KOPT-K1 (cell line): ENCODE measurements around the gene INSRR.

Experiments used
- H3K27ac ChIP-seq: fragments of 200-600 bp; sonication (generic); 2 replicates; pipeline ENCODE4 v1.5.1; 2016; ENCODE audit warnings: antibody characterized with exemption, mild to moderate bottlenecking, low read depth, low read length; ENCODE audit not compliant: poor library complexity, severe bottlenecking
- H3K36me3 ChIP-seq: fragments of 200-600 bp; sonication (generic); 2 replicates; pipeline ENCODE4 v1.5.1; 2017; ENCODE audit warnings: antibody characterized with exemption, mild to moderate bottlenecking, low read length, moderate library complexity; ENCODE audit not compliant: insufficient read depth
- H3K9me3 ChIP-seq: fragments of 200-600 bp; sonication (generic); 2 replicates; pipeline ENCODE4 v1.5.1; 2017; ENCODE audit warnings: antibody characterized with exemption, low read length, mild to moderate bottlenecking; ENCODE audit not compliant: insufficient read depth, poor library complexity, severe bottlenecking

Gene INSRR

GRCh38 chr1:156840186-156840897 lies 18.6 kb downstream of the INSRR start:
- Histone ChIP-seq H3K36me3 (no peaks in the 10 kb centered on the region), H3K9me3 (no peaks in the 10 kb centered on the region), H3K27ac (no peak overlapping the region)

GRCh38 chr1:156839426-156840109 lies 19.3 kb downstream of the INSRR start:
- no peaks in the 10 kb centered on the region for H3K36me3 ChIP-seq
- no peaks in the 10 kb centered on the region for H3K9me3 ChIP-seq
- no peak overlapping the region for H3K27ac ChIP-seq

GRCh38 chr1:156838972-156839371 lies 19.9 kb downstream of the INSRR start:
- no peaks in the 10 kb centered on the region for H3K9me3 ChIP-seq
- H3K27ac ChIP-seq: no peak overlapping the region
- no peaks in the 10 kb centered on the region for H3K36me3 ChIP-seq

GRCh38 chr1:156836892-156837291 lies 22.0 kb downstream of the INSRR start:
- Histone ChIP-seq H3K9me3 (no peaks in the 10 kb centered on the region), H3K27ac (no peak overlapping the region), H3K36me3 (no peaks in the 10 kb centered on the region)

- no peak overlapping the region for H3K27ac ChIP-seq
- H3K9me3 ChIP-seq: no peaks in the 10 kb centered on the region
- no peaks in the 10 kb centered on the region for H3K36me3 ChIP-seq
Observed at GRCh38 chr1:156836041-156836654, 22.8 kb downstream of the INSRR start.

GRCh38 chr1:156834322-156834721 lies 24.6 kb downstream of the INSRR start:
- Histone ChIP-seq H3K36me3 (no peaks in the 10 kb centered on the region), H3K27ac (no peak overlapping the region), H3K9me3 (no peaks in the 10 kb centered on the region)

GRCh38 chr1:156833603-156834002 lies 25.3 kb downstream of the INSRR start:
- Histone ChIP-seq H3K27ac (no peak overlapping the region), H3K36me3 (no peaks in the 10 kb centered on the region), H3K9me3 (no peaks in the 10 kb centered on the region)

GRCh38 chr1:156832434-156832833 lies 26.5 kb downstream of the INSRR start:
- Histone ChIP-seq H3K27ac (no peak overlapping the region), H3K36me3 (no peaks in the 10 kb centered on the region), H3K9me3 (no peaks in the 10 kb centered on the region)

GRCh38 chr1:156828400-156829124 lies 30.4 kb downstream of the INSRR start:
- no peaks in the 10 kb centered on the region for H3K9me3 ChIP-seq
- H3K27ac ChIP-seq: no peak overlapping the region
- H3K36me3 ChIP-seq: no peaks in the 10 kb centered on the region

GRCh38 chr1:156826630-156827029 lies 32.3 kb downstream of the INSRR start:
- Histone ChIP-seq H3K36me3 (no peaks in the 10 kb centered on the region), H3K27ac (no peak overlapping the region), H3K9me3 (no peaks in the 10 kb centered on the region)

GRCh38 chr1:156823210-156823790 lies 35.6 kb downstream of the INSRR start:
- no peak overlapping the region for H3K27ac ChIP-seq
- H3K36me3 ChIP-seq: no peaks in the 10 kb centered on the region
- H3K9me3 ChIP-seq: no peaks in the 10 kb centered on the region

GRCh38 chr1:156822680-156823079 lies 36.2 kb downstream of the INSRR start:
- no peak overlapping the region for H3K27ac ChIP-seq
- H3K36me3 ChIP-seq: no peaks in the 10 kb centered on the region
- no peaks in the 10 kb centered on the region for H3K9me3 ChIP-seq

GRCh38 chr1:156821801-156822200 lies 37.1 kb downstream of the INSRR start:
- H3K36me3 ChIP-seq: no peaks in the 10 kb centered on the region
- no peak overlapping the region for H3K27ac ChIP-seq
- no peaks in the 10 kb centered on the region for H3K9me3 ChIP-seq

GRCh38 chr1:156816561-156817328 lies 42.2 kb downstream of the INSRR start, which contains the start of gene SH2D2A:
Gene SH2D2A, minus strand, starts transcription at chr1:156816848. Its CDS starts 140 bp downstream, at chr1:156816708.
- peak within 1 kb of the TSS; percentile 81 for H3K27ac ChIP-seq
- no peaks in the 10 kb centered on the region for H3K9me3 ChIP-seq
- no peaks in the 10 kb centered on the region for H3K36me3 ChIP-seq
